GM12878 (cell line): ENCODE measurements around the gene CAPN15. TPM values are rescaled to one million over a fixed set of nuclear protein-coding genes. Genes with fewer than 3 reads are reported as not detected.

Source experiments
- ATAC-seq: fragments of 200-7000 bp; cut with Tn5 transposase; 3 replicates; pipeline ENCODE4 v1.9.1; 2020; ENCODE audit warnings: mild to moderate bottlenecking, moderate library complexity
- BruUV-seq: library from RNA; stranded (reverse); fragments of 400-500 nt; replicated peaks from 2 replicates; lab custom pipeline; 2021; lab: Mats Ljungman, UMichigan
- CTCF ChIA-PET: fragments of 300-600 bp; sonication (Branson Sonifier 250); formaldehyde crosslinking; extraction: SDS; loops from one replicate; lab custom pipeline; 2021; ENCODE audit warnings: inconsistent platforms; lab: Yijun Ruan, JAX
- POLR2A ChIA-PET: fragments of 350-600 bp; formaldehyde crosslinking; extraction: SDS; loops from one replicate; lab custom pipeline; 2021; ENCODE audit warnings: inconsistent platforms; lab: Charles Lee
- RAD21 ChIA-PET: fragments of 300-600 bp; sonication (Branson Sonifier 250); formaldehyde crosslinking; loops from one replicate; lab custom pipeline; 2023; ENCODE audit warnings: antibody characterized with exemption; ENCODE audit not compliant: unreplicated experiment; lab: Charles Lee
- SMC1A ChIA-PET: fragments of 300-600 bp; sonication (Branson Sonifier 250); formaldehyde crosslinking; loops from one replicate; lab custom pipeline; 2023; ENCODE audit not compliant: unreplicated experiment, uncharacterized antibody; lab: Charles Lee
- DNase-seq: peaks from one replicate; pipeline ENCODE4 v3.0.0-alpha.2; 2011; ENCODE audit warnings: low read depth, low spot score
- FAIRE-seq: peaks from 3 replicates; lab custom pipeline; 2011; peaks lifted over from hg19 to GRCh38; lab: Jason Lieb, UNC
- H2AFZ ChIP-seq: 2 replicates; pipeline ENCODE4 v1.6.0; 2011; ENCODE audit warnings: low read depth, low read length, control low read depth; ENCODE audit not compliant: control insufficient read depth
- H3K27ac ChIP-seq: 2 replicates; pipeline ENCODE4 v1.5.1; 2011; ENCODE audit warnings: control low read depth; ENCODE audit not compliant: control insufficient read depth, insufficient read depth
- H3K27me3 ChIP-seq, 2 experiments: replicated peaks in 1 of 2; 2 replicates each; pipeline versions ENCODE4 v1.6.0 to v1.6.1; 2011; ENCODE audit warnings: low read length in 1 of 2; ENCODE audit not compliant: control insufficient read depth in 2 of 2, insufficient read depth in 2 of 2
- H3K36me3 ChIP-seq, 2 experiments: 2 replicates each; pipeline ENCODE4 v1.5.1; 2011; ENCODE audit warnings: low read length in 1 of 2; ENCODE audit not compliant: control insufficient read depth in 2 of 2, insufficient read depth in 2 of 2
- H3K4me1 ChIP-seq: 2 replicates; pipeline ENCODE4 v1.6.1; 2011; ENCODE audit warnings: mild to moderate bottlenecking, low read length, moderate library complexity, mixed read lengths; ENCODE audit not compliant: control insufficient read depth, insufficient read depth
- H3K4me2 ChIP-seq: 2 replicates; pipeline ENCODE4 v1.6.0; 2011; ENCODE audit warnings: control low read depth; ENCODE audit not compliant: control insufficient read depth, insufficient read depth
- H3K4me3 ChIP-seq: fragments of 200-600 bp; sonication (generic); 2 replicates; pipeline ENCODE4 v1.5.1; 2016
- H3K79me2 ChIP-seq: 2 replicates; pipeline ENCODE4 v1.6.0; 2011; ENCODE audit warnings: low read length; ENCODE audit not compliant: control insufficient read depth, insufficient read depth
- H3K9ac ChIP-seq: 2 replicates; pipeline ENCODE4 v1.8.0; 2011; ENCODE audit warnings: low read length, control low read depth, mixed read lengths; ENCODE audit not compliant: control insufficient read depth, insufficient read depth
- H3K9me3 ChIP-seq: replicated peaks from 3 replicates; pipeline ENCODE4 v1.5.1; 2011; ENCODE audit warnings: mild to moderate bottlenecking, low read length; ENCODE audit not compliant: control insufficient read depth, insufficient read depth
- H4K20me1 ChIP-seq: 2 replicates; pipeline ENCODE4 v1.6.0; 2011; ENCODE audit not compliant: control insufficient read depth, insufficient read depth
- ESRRA ChIP-seq: IDR thresholded peaks from 2 replicates; pipeline ENCODE4 v1.6.1; 2012; ENCODE audit warnings: mild to moderate bottlenecking, low read length, improper control_type of control experiment
- IRF4 ChIP-seq: IDR thresholded peaks from 2 replicates; pipeline ENCODE4 v1.6.1; 2011; ENCODE audit warnings: low read depth, low read length
- JUND ChIP-seq: IDR thresholded peaks from 2 replicates; pipeline ENCODE4 v1.6.1; 2012; ENCODE audit warnings: low read depth, mild to moderate bottlenecking, low read length, improper control_type of control experiment, moderate library complexity
- MTA3 ChIP-seq: IDR thresholded peaks from 2 replicates; pipeline ENCODE4 v1.6.1; 2012; ENCODE audit warnings: low read length, inconsistent platforms, borderline replicate concordance
- POLR2AphosphoS5 ChIP-seq: IDR thresholded peaks from 2 replicates; pipeline ENCODE4 v1.6.1; 2011; ENCODE audit warnings: mild to moderate bottlenecking, low read length, inconsistent platforms
- RBBP5 ChIP-seq: fragments of 200-600 bp; sonication (generic); conservative IDR thresholded peaks from 2 replicates; pipeline ENCODE4 v1.6.1; 2016
- SIX5 ChIP-seq: IDR thresholded peaks from 2 replicates; pipeline ENCODE4 v1.6.1; 2011; ENCODE audit warnings: mild to moderate bottlenecking, low read depth, low read length, moderate library complexity; ENCODE audit not compliant: severe bottlenecking
- SMARCA5 ChIP-seq: fragments of 450-650 bp; IDR thresholded peaks from 2 replicates; pipeline ENCODE4 v1.6.1; 2017; ENCODE audit warnings: mild to moderate bottlenecking
- SPI1 ChIP-seq: IDR thresholded peaks from 2 replicates; pipeline ENCODE4 v1.6.1; 2011; ENCODE audit warnings: low read depth, mild to moderate bottlenecking, low read length, moderate library complexity, borderline replicate concordance; ENCODE audit not compliant: insufficient read depth
- SUZ12 ChIP-seq: fragments of 200-600 bp; sonication (generic); IDR thresholded peaks from one replicate; pipeline ENCODE4 v1.6.1; 2018; ENCODE audit warnings: antibody characterized with exemption, mild to moderate bottlenecking; ENCODE audit not compliant: unreplicated experiment
- TAF1 ChIP-seq: IDR thresholded peaks from 2 replicates; pipeline ENCODE4 v1.6.1; 2011; ENCODE audit warnings: mild to moderate bottlenecking, low read depth, low read length, borderline replicate concordance
- TARDBP ChIP-seq: IDR thresholded peaks from 2 replicates; pipeline ENCODE4 v1.6.1; 2016; ENCODE audit warnings: borderline replicate concordance
- TCF3 ChIP-seq: IDR thresholded peaks from 2 replicates; pipeline ENCODE4 v1.6.1; 2012; ENCODE audit warnings: low read depth, mild to moderate bottlenecking, low read length, borderline replicate concordance; ENCODE audit not compliant: insufficient read depth
- ZBED1 ChIP-seq: IDR thresholded peaks from 2 replicates; pipeline ENCODE4 v1.6.1; 2016; ENCODE audit warnings: borderline replicate concordance
- WGBS: methylation state at CpG from one replicate; pipeline ENCODE4 v1.1.6; 2016; ENCODE audit warnings: low lambda C conversion rate; ENCODE audit not compliant: insufficient replicate concordance, insufficient coverage; ENCODE audit errors: missing lambda C conversion rate; 5-methylcytosine and 5-hydroxymethylcytosine counted together
- in situ Hi-C: fragments of 300-500 bp; cut with MboI; formaldehyde crosslinking; loops from 9 replicates; pipeline ENCODE4 v1.14.3; 2018; ENCODE audit warnings: mixed read lengths
- intact Hi-C: fragments of 100-400 bp; cut with micrococcal nuclease; formaldehyde crosslinking; loops from one replicate; pipeline ENCODE4 v1.14.2; 2022; ENCODE audit not compliant: unreplicated experiment
- polyA plus RNA-seq, 11 experiments: library from polyadenylated mRNA; depleted of rRNA in 4 of 11; unstranded in 6 of 11; stranded (reverse) in 5 of 11; fragments of >200 nt; fragmentation: Nextera tagmentation in 4 of 11; fragmentation: Illumina TruSeq in 1 of 11; extraction: Ambion mirVana in 4 of 11; extraction: Trizol in 1 of 11; gene quantifications; 1 replicate in 1 of 11; 2 replicates in 10 of 11; pipeline versions ENCODE4 v1.2.1 to v1.2.3, GENCODE V29; 2011 to 2016; ENCODE audit warnings: inconsistent platforms in 2 of 11, missing spikeins in 2 of 11, low read depth in 1 of 11
- total RNA-seq, 4 experiments: library from RNA; depleted of rRNA in 3 of 4; stranded (reverse); fragments of >200 nt in 3 of 4; fragmentation: Illumina TruSeq in 1 of 4; extraction: Trizol in 1 of 4; gene quantifications; 2 replicates each; pipeline versions ENCODE4 v1.2.1 to v1.2.3, GENCODE V29; 2013 to 2021
- TF ChIP-seq, protein P1 (sequence below): IDR thresholded peaks from 2 replicates; pipeline ENCODE4 v1.6.1; 2011; ENCODE audit warnings: borderline replicate concordance, low read depth, mild to moderate bottlenecking, moderate library complexity, low read length; ENCODE audit not compliant: insufficient read depth, poor library complexity, severe bottlenecking
- TF ChIP-seq, protein P2 (sequence below): fragments of 450-650 bp; IDR thresholded peaks from 2 replicates; pipeline ENCODE4 v1.6.1; 2017; ENCODE audit warnings: mild to moderate bottlenecking, low read depth, inconsistent platforms; ENCODE audit not compliant: poor library complexity, severe bottlenecking

The CAPN15 gene
- total and polyA plus RNA-seq, 10 of the 15 experiments (the other 5 are each of a cell fraction or from before 2014, with no cell fraction given) = 0.40 to 78.5 (median 8.3) TPM

- SMC1A ChIA-PET = interaction anchor here (1.0 kb wide), 1 partner anchor 42 kb away, joined by 3 read pairs; the partner anchor contains the start of gene NHLRC4
Observed at GRCh38 chr16:525123-525519, 2.4 kb upstream of the CAPN15 start.

More at GRCh38 chr16:525123-525519, 2.4 kb upstream of the CAPN15 start:
- in situ Hi-C loops (no loop called here), intact Hi-C loops (loop anchor here (5.0 kb wide), 2 partner anchors 42 to 112 kb away; partner anchors contain the start of genes METTL26, NHLRC4 and PIGQ)
- ChIA-PET CTCF (interaction anchor here (1.4 to 1.6 kb wide), 2 partner anchors 42 to 75 kb away, joined by 3 to 5 read pairs; partner anchors contain the start of gene NHLRC4), RAD21 (no interaction called here), POLR2A (interaction anchor here (1.4 kb wide), 1 partner anchor 154 kb away, joined by 4 read pairs; the partner anchor contains the start of gene MRPL28)
- no peaks in the 10 kb centered on the region for H3K9me3 ChIP-seq
- 74% methylated on average over 8 of the region's 8 CpGs for WGBS
- H3K36me3 ChIP-seq = peaks cover 0 to 5% of the 10 kb centered on the region in 2 experiments; a peak in 3 of 4 replicates
- H3K4me1 ChIP-seq = peaks cover 29% of the 10 kb centered on the region
- DNase-seq (no peak), ATAC-seq (peak; percentile 3), FAIRE-seq (no peak)
- peaks cover 42% of the 10 kb centered on the region for H3K79me2 ChIP-seq
- H3K4me2 ChIP-seq = peak overlapping the region; percentile 99
- H3K4me3 ChIP-seq = peak overlapping the region; percentile 98; the same call in 1 of the 2 replicates
- H4K20me1 ChIP-seq = no peaks in the 10 kb centered on the region; the same call in 1 of the 2 replicates
- H3K9ac ChIP-seq = peak overlapping the region; percentile 86; the same call in 1 of the 2 replicates
- no peak overlapping the region for H2AFZ ChIP-seq
- peak overlapping the region; percentile 91 for H3K27ac ChIP-seq
- H3K27me3 ChIP-seq = no peaks in the 10 kb centered on the region
- BruUV-seq = no TSS peak
- TF ChIP-seq IRF4 = no peak
- 0 out of 2 replicates have a peak, but pooled peaks have one; percentile 61 for TF ChIP-seq MTA3
- TF ChIP-seq TAF1 = no peak
- TF ChIP-seq SMARCA5 = 0 out of 2 replicates have a peak, but pooled peaks have one; percentile 17
- TF ChIP-seq, protein P1, sequence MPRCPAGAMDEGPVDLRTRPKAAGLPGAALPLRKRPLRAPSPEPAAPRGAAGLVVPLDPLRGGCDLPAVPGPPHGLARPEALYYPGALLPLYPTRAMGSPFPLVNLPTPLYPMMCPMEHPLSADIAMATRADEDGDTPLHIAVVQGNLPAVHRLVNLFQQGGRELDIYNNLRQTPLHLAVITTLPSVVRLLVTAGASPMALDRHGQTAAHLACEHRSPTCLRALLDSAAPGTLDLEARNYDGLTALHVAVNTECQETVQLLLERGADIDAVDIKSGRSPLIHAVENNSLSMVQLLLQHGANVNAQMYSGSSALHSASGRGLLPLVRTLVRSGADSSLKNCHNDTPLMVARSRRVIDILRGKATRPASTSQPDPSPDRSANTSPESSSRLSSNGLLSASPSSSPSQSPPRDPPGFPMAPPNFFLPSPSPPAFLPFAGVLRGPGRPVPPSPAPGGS = peak; percentile 5
- no peak for TF ChIP-seq SIX5
- no peak for TF ChIP-seq TCF3
- no peak for TF ChIP-seq SUZ12
- TF ChIP-seq SPI1 = 0 out of 2 replicates have a peak, but pooled peaks have one; percentile 10
- TF ChIP-seq RBBP5 = no peak
- TF ChIP-seq, protein P2, sequence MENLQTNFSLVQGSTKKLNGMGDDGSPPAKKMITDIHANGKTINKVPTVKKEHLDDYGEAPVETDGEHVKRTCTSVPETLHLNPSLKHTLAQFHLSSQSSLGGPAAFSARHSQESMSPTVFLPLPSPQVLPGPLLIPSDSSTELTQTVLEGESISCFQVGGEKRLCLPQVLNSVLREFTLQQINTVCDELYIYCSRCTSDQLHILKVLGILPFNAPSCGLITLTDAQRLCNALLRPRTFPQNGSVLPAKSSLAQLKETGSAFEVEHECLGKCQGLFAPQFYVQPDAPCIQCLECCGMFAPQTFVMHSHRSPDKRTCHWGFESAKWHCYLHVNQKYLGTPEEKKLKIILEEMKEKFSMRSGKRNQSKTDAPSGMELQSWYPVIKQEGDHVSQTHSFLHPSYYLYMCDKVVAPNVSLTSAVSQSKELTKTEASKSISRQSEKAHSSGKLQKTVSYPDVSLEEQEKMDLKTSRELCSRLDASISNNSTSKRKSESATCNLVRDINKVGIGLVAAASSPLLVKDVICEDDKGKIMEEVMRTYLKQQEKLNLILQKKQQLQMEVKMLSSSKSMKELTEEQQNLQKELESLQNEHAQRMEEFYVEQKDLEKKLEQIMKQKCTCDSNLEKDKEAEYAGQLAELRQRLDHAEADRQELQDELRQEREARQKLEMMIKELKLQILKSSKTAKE = no peak
- TF ChIP-seq JUND = no peak
- TF ChIP-seq TARDBP = no peak
- TF ChIP-seq ZBED1 = no peak
- TF ChIP-seq POLR2AphosphoS5 = peak; percentile 24; the same call in 1 of the 2 replicates
- no peak for TF ChIP-seq ESRRA
- TF ChIP-seq, all 136 proteins: peak for 5
